ENCODE data around the gene GCH1. TPM values are rescaled to one million over a fixed set of nuclear protein-coding genes. Genes with fewer than 3 reads are reported as not detected.

Gene GCH1
- total RNA-seq, 2 donors from 2014 or later: 2.8 to 16.1 TPM

DNA sequence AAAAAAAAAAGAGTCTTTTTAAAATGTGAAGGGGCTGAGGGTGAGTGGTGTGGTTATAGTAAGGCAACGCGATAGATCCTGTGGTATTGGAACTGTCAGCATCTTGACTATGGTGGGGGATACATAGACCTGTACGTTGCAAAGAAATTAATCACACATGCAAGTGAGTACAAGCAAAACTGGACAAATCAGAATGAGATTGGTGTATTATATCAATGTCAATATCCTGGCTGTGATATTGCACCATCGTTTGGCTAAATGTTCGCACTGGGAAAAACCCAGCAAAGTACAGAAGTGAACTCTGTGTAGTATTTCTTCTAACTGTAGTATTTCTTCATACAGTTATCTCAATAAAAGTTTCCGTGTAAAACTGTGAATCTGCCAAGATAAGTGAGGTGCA lies 67.9 kb downstream of the GCH1 start:
- peaks cover under 1 to 7% of the 10 kb centered on the region in 2 donors for H3K4me1 ChIP-seq (ENCODE audit: control insufficient read depth in 1 of 2, low read depth in 2 of 2)
- no peak for DNase-seq (ENCODE audit: low spot score)
- no peaks in the 10 kb centered on the region for H3K36me3 ChIP-seq
- no peak overlapping the region for H3K4me3 ChIP-seq
- no peak for ATAC-seq (ENCODE audit: insufficient number of reproducible peaks, low FRiP score, low read depth)
- no peak for TF ChIP-seq CTCF (IDR thresholded peaks at IDR 0.05)
- no peak overlapping the region for H3K27ac ChIP-seq
- no peaks in the 10 kb centered on the region for H3K9me3 ChIP-seq
- no peaks in the 10 kb centered on the region for H3K27me3 ChIP-seq (replicated peaks; ENCODE audit: insufficient read depth)

DNA sequence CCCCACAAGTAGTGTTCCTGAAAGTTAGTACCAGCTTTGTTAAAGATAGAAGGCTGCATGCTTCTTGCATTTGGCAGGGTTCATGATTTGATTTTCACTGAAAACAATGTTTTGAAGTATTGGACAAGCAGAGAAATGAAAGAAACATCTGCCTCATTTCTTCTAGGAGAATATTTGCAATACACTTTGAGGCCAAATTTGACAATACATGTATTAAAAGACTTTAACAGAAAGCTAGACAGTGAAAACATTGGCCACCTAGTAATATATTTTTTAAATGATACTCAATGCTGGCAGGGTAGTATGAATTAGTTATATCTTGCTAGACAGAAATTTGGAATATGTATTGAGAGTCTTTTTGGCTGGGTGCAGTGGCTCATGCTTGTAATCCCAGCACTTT lies 68.5 kb downstream of the GCH1 start:
- no peaks in the 10 kb centered on the region for H3K27me3 ChIP-seq (replicated peaks; ENCODE audit: insufficient read depth)
- H3K36me3 ChIP-seq: no peaks in the 10 kb centered on the region
- no peak overlapping the region for H3K27ac ChIP-seq
- TF ChIP-seq CTCF (IDR thresholded peaks at IDR 0.05): no peak
- peaks cover 0 to under 1% of the 10 kb centered on the region in 2 donors for H3K4me1 ChIP-seq (ENCODE audit: control insufficient read depth in 1 of 2, low read depth in 2 of 2)
- no peak for DNase-seq (ENCODE audit: low spot score)
- H3K9me3 ChIP-seq: no peaks in the 10 kb centered on the region
- no peak for ATAC-seq (ENCODE audit: insufficient number of reproducible peaks, low FRiP score, low read depth)
- no peak overlapping the region for H3K4me3 ChIP-seq

DNA sequence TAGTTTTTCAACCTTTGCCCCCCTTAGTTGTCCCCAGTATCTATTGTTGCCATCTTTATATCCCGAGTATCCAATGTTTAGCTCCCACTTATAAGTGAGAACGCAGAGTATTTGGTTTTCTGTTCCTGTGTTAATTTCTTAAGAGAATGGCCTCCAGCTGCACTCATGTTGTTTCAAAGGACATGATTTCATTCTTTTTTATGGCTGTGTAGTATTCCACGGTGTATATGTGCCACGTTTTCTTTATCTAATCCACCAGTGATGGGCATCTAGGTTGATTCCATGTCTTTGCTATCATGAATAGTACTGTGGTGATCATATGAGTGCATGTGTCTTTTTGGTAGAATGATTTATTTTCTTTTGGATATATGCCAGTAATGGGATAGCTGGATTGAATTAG lies 72.0 kb downstream of the GCH1 start:
- Histone ChIP-seq H3K4me1 (ENCODE audit: control insufficient read depth in 1 of 2, low read depth in 2 of 2) (no peaks in the 10 kb centered on the region), H3K4me3 (no peak overlapping the region), H3K9me3 (no peaks in the 10 kb centered on the region), H3K27ac (no peak overlapping the region), H3K27me3 (replicated peaks; ENCODE audit: insufficient read depth) (no peaks in the 10 kb centered on the region), H3K36me3 (no peaks in the 10 kb centered on the region)
- ATAC-seq (ENCODE audit: insufficient number of reproducible peaks, low FRiP score, low read depth) (no peak), DNase-seq (ENCODE audit: low spot score) (no peak)
- TF ChIP-seq CTCF (IDR thresholded peaks at IDR 0.05): no peak

GRCh38 chr14:54829486-54830224 lies 73.0 kb downstream of the GCH1 start:
- no peaks in the 10 kb centered on the region for H3K9me3 ChIP-seq

GRCh38 chr14:54828037-54828436 lies 74.6 kb downstream of the GCH1 start:
- Histone ChIP-seq H3K4me3 (no peak overlapping the region), H3K27ac (no peak overlapping the region), H3K36me3 (no peaks in the 10 kb centered on the region), H3K9me3 (peaks cover 10% of the 10 kb centered on the region), H3K27me3 (replicated peaks; ENCODE audit: insufficient read depth) (no peaks in the 10 kb centered on the region), H3K4me1 (ENCODE audit: control insufficient read depth in 1 of 2, low read depth in 2 of 2) (no peaks in the 10 kb centered on the region)
- ATAC-seq (ENCODE audit: insufficient number of reproducible peaks, low FRiP score, low read depth) (no peak), DNase-seq (ENCODE audit: low spot score) (no peak)
- no peak for TF ChIP-seq CTCF (IDR thresholded peaks at IDR 0.05)

More at GRCh38 chr14:54829486-54830224, 73.0 kb downstream of the GCH1 start:
- ATAC-seq (ENCODE audit: insufficient number of reproducible peaks, low FRiP score, low read depth) (no peak), DNase-seq (ENCODE audit: low spot score) (no peak)
- H3K4me3 ChIP-seq: no peak overlapping the region
- H3K36me3 ChIP-seq: no peaks in the 10 kb centered on the region
- H3K27ac ChIP-seq: no peak overlapping the region
- H3K4me1 ChIP-seq (ENCODE audit: control insufficient read depth in 1 of 2, low read depth in 2 of 2): no peaks in the 10 kb centered on the region
- TF ChIP-seq CTCF (IDR thresholded peaks at IDR 0.05): no peak
- H3K27me3 ChIP-seq (replicated peaks; ENCODE audit: insufficient read depth): no peaks in the 10 kb centered on the region
